ENCODE measurements around the gene PSME3IP1.

PSME3IP1 gene

DNA sequence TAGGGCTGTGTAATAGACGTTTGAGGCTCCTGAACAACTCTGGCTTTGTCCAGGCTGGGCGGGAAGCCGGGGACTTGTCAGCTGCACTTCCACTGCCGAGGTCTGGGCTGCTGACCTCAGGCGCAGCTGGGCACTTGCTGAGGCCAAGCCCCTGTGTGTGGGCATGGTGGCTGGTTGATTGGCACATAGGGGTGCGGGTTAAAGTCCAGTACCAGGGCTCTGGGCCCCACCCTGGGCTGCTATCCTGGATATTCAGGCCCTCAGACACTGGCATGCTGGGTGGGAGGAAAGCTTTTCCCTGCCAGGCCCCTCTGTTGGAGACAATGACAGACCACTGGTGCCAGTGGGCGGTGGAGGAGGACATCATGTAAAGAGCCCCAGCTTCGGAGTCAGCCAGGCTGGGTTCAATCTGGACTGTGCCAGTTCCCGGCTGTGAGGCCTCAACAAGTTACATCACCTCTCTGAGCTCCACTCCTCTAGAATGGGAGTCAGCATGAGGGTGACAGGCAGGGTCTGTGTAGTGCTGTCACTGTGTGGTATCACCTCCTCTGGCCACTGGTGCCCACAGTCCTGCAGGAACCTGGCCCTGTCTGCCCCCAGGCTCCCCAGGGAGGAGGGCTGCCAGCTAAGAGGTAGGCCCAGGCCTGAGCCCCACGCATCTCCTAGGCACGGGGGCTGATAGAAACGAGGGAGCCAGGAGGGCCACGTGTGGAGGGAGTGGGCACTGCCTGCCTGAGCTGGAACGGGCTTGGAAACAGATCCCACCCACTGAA is 42.5 kb downstream of the PSME3IP1 start:
- no peak for DNase-seq

DNA sequence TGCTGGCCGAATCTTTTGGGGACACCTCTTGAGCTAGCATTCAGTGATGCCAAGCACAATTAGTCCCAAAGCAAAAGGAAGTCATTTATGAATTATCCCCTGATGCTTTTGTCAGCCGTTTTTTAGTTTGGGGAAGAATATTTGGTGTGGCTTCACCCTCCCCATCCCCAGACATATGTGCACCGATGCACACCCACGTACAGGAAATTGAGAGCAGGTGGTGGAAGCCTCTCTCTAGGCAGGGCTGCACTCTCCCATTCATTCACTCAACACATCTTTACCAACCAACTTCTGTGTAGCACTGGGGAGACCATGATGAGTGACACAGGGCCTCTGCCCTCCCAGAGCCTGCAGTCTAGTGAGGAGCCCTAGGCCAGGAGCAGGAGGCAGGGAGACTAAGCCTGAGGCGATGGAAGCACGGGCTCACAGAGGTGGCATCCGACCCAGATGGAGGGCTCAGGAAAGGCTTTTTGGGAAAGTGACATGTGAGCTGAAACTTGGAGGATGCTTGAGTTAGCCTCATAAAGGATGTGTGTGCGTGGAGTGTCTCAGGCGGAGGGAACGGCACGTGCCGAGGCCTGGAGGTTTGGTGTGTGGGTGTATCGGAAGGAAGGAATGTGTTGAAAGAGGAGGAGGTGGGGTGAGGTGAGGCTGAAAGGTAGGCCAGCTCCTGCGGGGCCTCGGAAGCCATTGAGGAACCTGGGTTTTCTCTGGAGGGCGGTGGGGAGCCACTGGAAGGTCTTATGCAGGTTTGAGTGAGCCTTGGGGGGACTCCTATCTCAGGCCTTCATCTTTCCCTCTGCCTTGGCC is 43.8 kb downstream of the PSME3IP1 start:
- DNase-seq: no peak

DNA sequence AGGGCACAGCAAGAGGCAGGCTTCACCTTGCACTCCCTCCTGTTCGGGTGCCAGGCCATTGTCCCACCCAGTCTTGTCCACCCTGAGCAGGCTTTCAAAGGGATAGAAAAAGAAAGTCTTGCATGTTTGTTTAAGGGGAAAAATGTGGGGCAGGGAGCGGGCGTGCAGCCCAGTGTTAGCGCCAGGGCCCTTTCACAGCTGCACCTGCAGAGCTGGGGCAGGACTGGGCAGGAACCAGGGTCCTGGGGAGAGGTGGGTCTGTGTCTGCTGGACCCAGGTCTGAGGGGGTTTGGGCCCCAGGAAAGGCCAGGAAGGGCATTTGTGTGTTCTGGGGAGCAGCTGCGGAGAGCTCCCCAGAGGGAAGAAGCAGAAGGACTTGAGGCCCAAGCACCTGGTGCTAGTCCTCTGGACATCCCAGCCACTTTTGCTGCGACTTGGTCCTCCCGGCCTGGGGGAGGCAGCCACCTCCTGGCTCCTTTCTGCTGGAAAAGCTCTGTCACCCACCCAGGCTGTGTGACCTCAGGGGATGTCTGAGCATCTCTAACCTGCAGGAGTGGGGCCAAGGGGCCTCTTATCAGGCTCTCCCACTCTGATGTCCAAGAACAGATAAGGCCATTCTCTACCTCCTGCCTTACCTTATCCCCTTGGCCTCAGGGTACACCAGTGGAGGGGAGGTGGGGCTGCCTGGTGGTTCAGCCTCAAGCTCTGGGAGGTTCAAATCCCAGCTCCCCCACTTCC is 44.7 kb downstream of the PSME3IP1 start:
- DNase-seq: no peak

DNA sequence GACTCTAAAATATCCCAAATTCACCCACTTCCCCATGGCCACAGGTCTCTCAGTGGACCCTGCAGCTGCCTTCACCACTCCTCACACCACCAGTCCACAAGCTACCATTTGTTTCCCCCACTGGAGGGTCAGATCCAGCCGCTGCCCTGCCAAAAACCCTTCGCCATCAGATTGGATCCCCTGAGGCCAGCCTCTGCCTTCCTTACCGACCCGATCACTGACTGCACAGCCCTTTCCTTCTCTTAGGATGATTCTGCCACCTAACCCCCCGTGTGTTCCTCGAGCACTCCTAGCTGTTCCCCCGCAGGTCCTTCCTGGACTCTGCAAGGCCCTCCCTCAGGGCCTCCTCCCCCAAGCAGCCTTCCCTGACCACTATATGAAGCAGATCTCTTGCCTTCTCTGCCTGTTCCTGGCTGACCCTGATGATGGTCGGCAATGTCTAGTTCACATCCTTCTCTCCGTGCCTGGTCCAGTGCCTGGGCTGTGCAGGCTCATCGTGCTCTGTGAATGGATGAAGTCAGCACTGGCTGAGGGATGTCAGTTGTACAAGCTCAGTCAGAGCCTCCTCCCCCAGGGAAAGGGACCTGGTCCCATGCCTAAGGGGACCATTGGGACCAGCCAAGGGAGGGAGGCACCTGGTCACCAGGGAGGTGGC is 47.4 kb downstream of the PSME3IP1 start:
- no peak for DNase-seq

- no peak for DNase-seq
These were observed 48.1 kb downstream of the PSME3IP1 start for GRCh38 chr16:57137566-57138273.

DNA sequence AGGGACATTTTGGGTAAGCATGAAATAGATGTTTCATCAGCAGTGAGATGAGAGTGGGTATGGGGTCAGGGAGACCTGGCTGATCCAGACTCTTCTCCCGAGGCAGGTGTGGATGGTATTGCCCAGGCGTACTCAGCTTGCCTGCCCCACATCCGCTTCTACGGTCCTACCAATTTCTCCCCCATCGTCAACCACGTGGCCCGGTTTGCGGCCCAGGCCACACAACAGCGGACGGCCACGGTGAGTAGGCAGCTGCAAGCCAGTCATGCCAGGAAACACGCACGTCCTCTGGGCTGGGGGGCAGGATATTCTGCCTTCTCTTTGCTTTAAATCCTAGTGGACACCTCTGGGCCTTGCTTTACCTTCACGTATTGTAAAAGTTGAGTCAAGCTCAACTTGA is 48.8 kb downstream of the PSME3IP1 start:
- DNase-seq: no peak

DNA sequence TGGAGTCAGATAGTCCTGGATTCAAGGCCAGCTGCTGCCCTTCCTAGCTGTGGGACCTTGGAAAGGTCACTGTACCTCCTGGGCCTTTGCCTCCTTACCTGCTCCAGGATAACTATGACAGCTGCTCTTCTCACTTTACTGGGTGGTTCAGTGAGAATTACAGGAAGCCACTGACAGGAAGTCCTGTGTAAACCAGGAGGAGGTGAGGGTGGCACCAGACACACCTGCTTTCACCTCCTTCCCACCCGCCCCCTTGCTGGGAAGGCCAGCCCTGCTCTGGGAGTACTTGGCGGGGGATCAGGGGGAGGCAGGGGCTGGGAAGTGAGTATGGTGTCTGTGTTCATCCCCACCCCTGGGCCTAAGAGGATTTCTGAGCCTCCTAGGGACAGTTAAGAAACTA is 50.9 kb downstream of the PSME3IP1 start:
- no peak for DNase-seq

GRCh38 chr16:57133886-57134285 is 52.0 kb downstream of the PSME3IP1 start:
- no peak for DNase-seq

DNA sequence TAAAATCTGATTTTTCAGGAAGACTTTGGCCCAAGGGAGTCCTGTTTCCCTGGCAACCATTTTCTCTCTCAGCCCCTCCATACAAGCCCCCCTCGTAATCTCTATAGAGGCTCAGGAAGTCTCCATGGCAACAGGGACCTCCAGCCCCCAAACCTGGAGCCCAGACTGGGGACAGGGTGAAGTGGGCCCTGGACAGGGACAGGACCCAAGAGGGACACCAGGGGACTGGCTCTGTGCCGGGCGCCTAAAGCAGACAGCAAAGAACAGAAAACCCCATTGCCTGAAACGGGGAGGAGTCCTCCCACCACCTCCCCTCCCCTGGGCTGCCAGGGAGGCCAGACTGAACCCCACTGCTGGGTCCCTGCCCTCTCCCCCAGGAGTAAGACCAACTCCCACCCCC is 52.8 kb downstream of the PSME3IP1 start:
- DNase-seq: no peak

GRCh38 chr16:57132470-57132869 is 53.4 kb downstream of the PSME3IP1 start:
- no peak for DNase-seq

- DNase-seq: no peak
These were observed 54.4 kb downstream of the PSME3IP1 start for GRCh38 chr16:57131351-57131970.

- DNase-seq: no peak
These were observed 54.9 kb downstream of the PSME3IP1 start for GRCh38 chr16:57130950-57131321.

GRCh38 chr16:57128771-57129389 is 57.0 kb downstream of the PSME3IP1 start:
- no peak for DNase-seq

- DNase-seq: no peak
These were observed 58.0 kb downstream of the PSME3IP1 start for GRCh38 chr16:57127836-57128235.

DNA sequence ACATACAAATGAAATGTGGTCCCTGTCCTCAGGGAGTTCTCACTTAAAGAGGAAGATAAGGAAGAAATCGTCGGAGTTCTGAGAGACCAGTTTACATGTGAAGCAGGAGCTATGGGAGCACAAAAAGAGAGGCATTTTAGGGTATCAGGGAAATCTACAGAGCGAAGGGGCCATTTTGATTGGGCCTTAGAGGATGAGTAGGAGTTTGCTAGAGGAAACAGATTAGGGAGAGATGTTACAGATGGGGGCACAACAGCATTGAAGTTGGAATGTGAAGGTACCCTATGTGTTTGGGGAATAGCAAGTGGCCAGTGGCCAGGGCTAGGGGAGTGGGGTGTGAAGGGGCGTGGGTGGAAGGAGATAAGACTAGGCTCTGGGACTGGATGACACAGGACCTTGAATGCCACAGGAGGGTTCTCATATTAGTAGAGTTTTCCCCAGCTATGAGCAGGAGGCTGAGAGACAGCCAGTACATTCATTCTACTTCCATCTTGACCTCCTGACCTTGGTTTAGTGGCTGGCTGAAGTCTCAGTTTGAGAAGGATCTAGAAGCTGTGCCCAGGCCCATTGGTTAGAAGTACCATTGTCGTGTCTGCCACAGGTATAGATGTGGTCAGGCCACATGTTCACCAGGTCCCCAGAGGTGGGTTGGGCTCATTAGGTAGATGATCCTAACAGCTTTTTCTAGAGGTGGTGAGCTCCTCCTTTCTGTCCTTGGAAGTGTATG is 58.6 kb downstream of the PSME3IP1 start:
- no peak for DNase-seq

DNA sequence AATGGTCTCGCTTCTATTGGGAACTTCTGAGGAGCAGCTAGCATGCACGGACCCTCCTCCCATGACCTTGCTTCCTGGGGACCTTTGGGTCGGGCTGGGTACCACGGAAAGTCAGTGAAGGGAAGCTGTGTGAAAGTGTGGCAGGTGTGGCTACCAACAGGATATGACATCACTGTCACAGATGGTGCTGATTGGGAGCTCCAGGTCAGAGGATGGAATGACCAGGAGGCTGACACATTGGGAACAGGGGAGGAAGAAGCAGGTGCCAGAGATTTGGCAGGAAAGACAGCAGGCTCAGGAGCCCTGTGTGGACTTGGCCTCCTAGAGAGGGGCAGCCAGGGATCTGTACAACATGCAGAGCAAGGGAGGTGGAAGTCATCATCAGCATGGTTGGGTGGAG is 59.4 kb downstream of the PSME3IP1 start:
- no peak for DNase-seq

DNA sequence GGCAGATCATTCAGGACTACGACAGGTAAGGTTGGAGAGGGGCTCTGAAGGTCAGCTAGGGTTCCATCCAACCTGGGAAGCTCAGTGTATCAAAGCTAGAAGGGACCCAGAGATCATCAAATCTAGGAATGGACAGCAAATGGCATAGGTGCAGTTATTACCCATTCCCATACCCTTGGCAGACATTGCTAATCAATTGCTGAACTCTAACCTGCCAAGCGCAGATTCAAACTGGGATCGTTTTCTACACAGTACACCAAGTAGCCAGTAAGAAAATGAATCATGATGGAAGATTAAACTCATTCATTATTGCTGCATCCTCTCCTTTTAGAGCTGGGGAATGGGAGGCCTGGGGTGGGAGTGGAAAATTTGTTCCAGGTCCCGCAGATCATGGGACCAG is 59.9 kb downstream of the PSME3IP1 start:
- no peak for DNase-seq

DNA sequence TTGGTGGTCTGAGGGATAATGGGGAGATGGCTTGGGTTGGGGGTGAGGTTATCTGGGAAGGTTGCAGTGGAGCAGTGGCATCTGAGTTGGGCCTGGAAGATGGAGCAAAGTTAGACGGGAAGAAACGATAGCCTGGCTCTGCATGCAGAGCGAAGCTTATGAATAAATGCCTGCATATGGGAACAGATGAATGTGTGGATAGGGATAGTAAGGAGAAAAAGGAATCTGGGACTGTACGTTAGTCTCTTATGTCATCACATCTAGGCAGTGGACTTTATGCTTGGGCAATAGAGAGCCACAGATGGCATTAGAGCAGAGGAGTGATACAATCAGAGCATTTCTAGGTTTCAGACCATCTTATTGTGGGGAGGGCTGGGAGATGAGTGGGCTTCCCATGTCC is 60.5 kb downstream of the PSME3IP1 start:
- no peak for DNase-seq

DNA sequence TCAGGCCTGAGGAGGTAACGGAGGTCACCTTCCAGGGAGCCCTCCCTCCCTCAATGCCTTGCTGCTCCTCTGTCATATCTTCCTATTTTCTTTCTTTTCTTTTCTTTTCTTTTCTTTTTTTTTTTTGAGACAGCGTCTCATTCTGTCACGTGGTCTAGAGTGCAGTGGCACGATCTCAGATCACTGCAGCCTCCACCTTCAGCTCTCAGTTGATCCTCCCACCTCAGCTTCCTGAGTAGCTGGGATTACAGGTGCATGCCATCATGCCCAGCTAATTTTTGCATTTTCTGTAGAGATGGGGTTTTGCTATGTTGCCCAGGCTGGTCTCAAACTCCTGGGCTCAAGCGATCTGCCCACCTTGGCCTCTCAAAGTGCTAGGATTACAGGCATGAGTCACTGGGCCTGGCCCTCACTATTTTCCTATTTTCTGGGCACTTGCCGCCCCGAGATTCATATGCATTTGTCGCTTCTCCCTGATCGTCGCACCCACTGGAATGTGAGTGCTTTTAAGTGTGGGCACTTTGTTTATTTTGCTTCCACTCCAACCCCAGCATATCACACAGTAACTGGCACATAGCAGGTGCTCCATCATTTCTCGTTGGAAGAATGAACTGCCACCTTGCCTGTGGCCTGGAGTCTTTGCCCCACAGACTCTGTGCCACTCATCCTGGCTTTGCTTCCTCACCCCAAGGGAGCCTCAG is 61.7 kb downstream of the PSME3IP1 start:
- no peak for DNase-seq

Measured in NCI-H446 treated with DMSO at 0.1 percent for 48 hours (cell line).